Suppressor macrophage (primary cell): ENCODE data around the gene PRKD2.

Source experiments
- DNase-seq, 4 experiments: peaks; one replicate each; pipeline ENCODE4 v3.0.0-alpha.2; 2020 to 2022

Gene PRKD2

GRCh38 chr19:46698395-46699321 is 18.3 kb downstream of the PRKD2 start:
- DNase-seq = no peak

- peak; percentile 30 to 61 (median 40) for DNase-seq
Measured at GRCh38 chr19:46697204-46697960, 19.5 kb downstream of the PRKD2 start.

DNA sequence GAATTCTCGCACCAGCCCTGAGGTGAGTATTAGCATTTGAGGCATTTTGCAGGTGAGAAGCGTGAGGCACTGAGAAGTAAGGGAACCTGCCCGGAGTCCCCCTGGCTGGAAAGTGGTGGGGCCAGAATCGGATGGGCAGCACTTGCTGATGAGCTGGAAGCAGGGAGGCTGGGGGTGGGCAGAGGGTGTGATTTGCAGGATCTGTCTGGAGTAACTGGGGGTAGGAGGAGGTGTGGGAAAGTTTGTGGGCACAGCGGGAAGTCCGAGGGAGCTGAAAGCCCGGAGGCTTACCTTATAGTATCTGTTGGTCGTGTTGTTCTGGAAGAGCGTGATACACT is 20.1 kb downstream of the PRKD2 start:
- no peak for DNase-seq

DNA sequence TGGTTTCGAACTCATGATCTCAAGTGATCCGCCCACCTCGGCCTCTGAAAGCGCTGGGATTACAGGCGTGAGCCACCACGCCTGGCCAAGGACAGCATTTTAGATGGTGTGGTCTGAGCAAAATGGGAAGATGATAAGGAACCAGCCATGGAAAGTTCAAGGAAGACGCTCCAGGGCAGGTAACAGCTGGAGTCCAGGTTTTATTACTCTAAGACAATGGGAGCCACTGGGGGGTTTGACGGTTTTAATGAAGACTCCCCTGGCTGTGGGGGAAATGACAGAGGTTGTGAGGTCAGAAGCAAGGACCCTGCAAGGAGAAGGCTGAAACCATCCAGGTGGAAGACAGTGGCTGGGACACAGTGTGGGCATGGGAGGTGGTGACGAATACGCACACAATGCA is 20.9 kb downstream of the PRKD2 start:
- no peak for DNase-seq

- DNase-seq = no peak
Measured at GRCh38 chr19:46693760-46694159, 23.2 kb downstream of the PRKD2 start.

DNA sequence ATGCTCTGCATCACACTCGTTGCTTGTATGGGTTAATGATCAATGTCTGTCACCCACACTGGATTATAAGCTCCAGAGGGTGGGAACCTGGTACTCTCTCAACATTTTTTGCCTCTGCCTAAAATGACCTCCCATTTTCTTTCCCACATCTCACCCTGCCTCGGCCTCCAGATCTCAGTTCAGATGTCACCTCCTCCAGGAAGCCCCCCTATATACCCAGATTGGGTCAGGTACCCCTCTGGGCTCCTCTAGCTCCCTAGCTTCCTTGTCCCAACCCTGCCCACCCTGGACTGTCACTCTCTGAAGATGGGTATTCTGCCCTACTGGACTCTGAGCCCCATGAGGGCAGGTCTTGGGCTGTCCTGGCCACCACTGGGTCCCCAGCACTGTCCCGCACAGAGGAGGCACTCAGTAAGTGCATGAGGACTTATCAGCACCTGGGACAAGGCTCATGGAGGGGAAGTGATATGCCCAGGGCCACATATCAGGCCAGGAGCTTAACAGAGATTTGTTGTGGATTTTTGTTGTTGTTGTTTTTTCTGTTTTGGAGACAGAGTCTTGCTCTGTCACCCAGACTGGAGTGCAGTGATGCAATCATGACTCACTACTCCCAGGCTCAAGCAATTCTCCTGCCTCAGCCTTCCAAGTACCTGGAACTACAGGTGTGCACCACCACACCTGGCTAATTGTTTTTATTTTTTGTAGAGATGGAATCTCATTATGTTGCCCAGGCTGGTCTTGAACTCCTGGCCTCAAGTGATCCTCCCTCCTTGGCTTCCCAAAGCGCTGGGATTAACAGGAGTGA is 23.8 kb downstream of the PRKD2 start:
- no peak for DNase-seq

DNA sequence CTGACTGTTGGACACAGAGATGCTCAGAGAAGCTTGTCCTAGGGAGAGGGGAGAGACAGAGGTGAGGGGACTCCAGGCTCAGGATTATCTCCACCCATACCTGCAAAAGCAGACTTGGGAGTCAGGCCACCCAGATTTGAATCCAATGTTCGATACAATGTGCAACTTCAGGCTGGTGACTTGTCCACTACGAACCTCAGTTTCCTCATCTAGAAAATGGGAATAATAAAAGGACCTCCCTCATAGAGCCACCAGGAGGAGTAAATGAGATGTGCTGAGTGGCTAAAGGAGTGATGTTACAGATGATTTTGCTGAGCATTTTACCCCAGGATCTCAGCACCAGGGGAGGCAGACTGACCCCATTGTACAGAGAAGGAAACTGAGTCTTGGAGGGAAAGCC is 25.0 kb downstream of the PRKD2 start:
- DNase-seq = no peak

DNA sequence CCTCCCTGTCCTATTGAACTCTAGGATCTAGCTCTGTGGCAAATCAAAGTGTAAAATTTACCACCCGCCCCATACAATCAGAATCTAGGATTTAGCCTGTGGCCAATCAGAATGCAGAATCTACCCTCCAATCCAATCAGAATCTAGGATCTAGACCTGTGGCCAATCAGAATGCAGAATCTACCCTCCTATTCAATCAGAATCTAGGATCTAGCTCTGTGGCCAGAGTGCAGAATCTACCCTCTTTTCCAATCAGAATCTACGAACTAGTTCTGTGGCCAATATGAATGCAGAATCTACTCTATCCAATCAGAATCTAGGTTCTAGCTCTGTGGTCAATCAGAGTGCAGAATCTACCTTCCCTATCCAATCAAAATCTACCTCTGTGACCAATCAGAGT is 25.8 kb downstream of the PRKD2 start:
- DNase-seq = no peak

DNA sequence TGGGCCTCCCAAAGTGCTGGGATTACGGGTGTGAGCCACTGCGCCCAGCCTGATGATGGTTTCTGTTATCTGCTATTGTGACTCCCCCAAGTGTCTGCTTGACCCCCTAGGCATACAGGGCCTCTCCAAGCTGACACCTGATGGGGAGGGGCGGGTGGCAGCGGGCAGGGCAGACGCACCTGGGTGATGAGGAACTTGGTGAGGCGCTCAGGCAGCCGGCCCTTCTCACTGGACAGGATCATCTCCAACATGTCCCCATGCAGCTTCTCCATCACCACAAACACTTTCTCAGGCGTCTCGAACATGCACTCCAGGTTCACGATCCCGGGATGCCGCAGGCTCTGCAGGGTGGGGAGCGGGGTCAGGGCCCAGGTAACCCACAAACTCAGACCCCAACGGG is 27.6 kb downstream of the PRKD2 start:
- DNase-seq = no peak

DNA sequence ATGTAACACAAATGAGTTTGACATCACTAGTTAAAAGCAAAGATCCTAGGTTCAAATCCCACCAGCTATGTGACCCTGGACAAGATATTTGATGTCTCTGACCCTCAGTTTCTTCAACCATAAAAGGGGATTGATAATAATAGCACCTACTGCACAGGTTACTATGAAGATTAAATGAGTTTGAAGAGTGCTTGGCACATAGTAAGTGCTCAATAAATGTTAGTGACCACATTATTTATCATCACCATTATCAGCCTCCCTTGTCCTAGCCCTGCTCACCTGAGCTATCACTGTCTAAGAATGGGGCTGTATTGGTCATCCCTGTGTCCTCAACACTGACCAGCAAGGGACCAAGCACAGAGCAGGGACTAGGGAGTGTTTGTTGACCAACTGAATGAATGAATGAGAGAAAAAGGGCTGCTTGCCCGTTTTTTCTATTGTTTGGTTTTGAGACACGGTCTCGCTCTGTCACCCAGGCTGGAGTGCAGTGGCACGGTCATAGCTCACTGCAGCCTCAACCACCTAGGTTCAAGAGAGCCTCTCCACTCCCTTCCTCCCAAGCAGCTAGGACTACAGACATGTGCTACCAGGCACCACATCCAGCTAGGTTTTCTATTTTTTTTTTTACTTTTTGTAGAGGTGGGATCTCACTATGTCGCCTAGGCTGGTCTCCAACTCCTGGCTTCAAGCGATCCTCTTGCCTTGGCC is 29.3 kb downstream of the PRKD2 start:
- no peak for DNase-seq

GRCh38 chr19:46685189-46685588 is 31.7 kb downstream of the PRKD2 start:
- no peak for DNase-seq

GRCh38 chr19:46678110-46678732 is 38.7 kb downstream of the PRKD2 start:
- peak in 1 of 4 experiments; percentile 33 for DNase-seq

GRCh38 chr19:46674416-46675178 is 42.3 kb downstream of the PRKD2 start:
- no peak for DNase-seq

GRCh38 chr19:46670813-46671212 is 46.1 kb downstream of the PRKD2 start:
- no peak for DNase-seq

DNA sequence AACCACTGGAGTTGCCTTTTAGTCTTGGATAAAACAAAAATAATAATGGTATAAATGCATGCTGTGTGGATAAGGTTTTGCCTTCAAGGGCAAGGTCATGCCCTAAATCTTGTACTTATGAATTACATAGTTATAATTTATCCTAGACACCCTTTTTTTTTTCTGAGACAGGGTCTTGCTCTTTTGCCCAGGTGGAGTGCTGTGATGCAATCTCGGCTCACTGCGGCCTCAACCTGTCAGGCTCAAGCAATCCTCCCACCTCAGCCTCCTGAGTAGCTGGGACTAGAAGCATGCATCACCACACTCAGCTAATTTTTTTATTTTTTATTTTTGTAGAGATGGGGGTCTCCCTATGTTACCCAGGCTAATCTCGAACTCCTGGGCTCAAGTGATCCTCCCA is 48.3 kb downstream of the PRKD2 start:
- no peak for DNase-seq

DNA sequence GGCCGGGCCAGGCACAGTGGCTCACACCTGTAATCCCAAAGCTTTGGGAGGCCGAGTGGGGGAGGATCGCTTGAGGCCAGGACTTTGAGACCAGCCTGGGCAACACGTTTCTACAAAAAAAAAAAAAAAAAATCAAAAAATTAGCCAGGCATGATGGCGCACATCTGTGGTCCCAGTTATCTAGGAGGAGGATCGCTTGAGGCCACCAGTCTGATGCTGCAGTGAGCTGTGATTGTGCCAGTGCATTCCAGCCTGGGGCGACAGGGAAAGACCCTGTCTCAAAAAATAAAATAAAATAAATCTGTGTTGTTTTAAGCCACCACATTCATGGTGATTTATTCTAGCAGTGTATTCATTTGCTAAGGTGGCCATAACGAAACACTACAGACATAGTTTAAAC is 51.8 kb downstream of the PRKD2 start:
- DNase-seq = no peak

GRCh38 chr19:46661735-46662592 is 55.0 kb downstream of the PRKD2 start:
- peak; percentile 88 to 94 (median 93) for DNase-seq

DNA sequence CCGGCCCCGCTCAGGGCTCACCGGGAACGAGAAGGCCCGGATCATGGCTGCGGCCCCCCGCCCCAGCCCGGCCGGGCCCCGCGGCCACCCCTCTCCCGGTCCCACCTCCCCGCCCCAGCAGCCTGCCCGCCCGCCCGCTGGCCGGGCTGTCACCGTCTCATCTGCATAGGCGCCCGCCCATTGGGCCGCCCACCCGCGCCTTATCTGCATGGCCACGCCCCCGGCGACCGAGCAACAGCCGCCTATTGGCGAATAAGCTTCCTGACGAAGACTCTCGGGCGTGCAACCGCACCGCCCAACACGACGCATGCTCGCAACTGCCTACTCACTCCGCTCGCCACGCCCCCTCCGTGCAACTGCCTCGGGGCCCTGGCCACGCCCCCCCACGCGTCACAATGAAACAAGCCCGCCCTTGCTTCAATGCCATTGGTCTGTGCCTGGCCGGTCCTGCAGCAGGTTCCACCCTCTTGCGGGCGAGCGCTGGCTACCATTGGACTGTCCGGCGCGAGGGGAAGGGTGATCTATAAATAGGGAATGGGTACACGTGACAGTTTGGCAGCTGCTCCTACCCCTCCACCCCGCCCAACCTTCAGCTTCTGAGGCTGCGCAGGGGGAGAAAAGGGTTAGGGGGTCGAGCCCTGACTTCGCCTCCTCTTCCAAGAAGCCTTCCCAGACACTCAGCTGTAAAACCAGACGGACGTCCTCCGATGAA is 55.7 kb downstream of the PRKD2 start, which contains the start of gene DACT3:
TSS of gene DACT3 (minus strand) at position 163 of the 712 bp plus-strand sequence. CDS start at position 45, 118 bp downstream.
- peak; percentile 100 for DNase-seq

GRCh38 chr19:46660551-46661019 is 56.3 kb downstream of the PRKD2 start:
- no peak for DNase-seq
